Trophoblast cell (in vitro differentiated cells and primary cell): ENCODE data around the gene C3orf80.

ENCODE experiments used
- DNase-seq, 2 donors: peaks; one replicate each; pipeline ENCODE4 v3.0.0-alpha.2; 2016
- H2AFZ ChIP-seq: 2 replicates; pipeline ENCODE4 v1.6.1; 2013; ENCODE audit warnings: low read length, moderate library complexity, mild to moderate bottlenecking; ENCODE audit not compliant: insufficient read depth, poor library complexity
- H2AK5ac ChIP-seq: 2 replicates; pipeline ENCODE4 v1.6.1; 2013; ENCODE audit warnings: mild to moderate bottlenecking, low read length
- H2BK120ac ChIP-seq: 2 replicates; pipeline ENCODE4 v1.6.1; 2013; ENCODE audit warnings: low read length, mild to moderate bottlenecking, moderate library complexity; ENCODE audit not compliant: insufficient read depth, poor library complexity
- H2BK12ac ChIP-seq: 2 replicates; pipeline ENCODE4 v1.6.1; 2013; ENCODE audit warnings: mild to moderate bottlenecking, low read length, moderate library complexity
- H2BK5ac ChIP-seq: 2 replicates; pipeline ENCODE4 v1.6.1; 2013; ENCODE audit warnings: low read length, low read depth, moderate library complexity, mild to moderate bottlenecking; ENCODE audit not compliant: poor library complexity
- H3K14ac ChIP-seq: 2 replicates; pipeline ENCODE4 v1.6.1; 2013; ENCODE audit warnings: mild to moderate bottlenecking, low read length
- H3K18ac ChIP-seq: 2 replicates; pipeline ENCODE4 v1.6.1; 2013; ENCODE audit warnings: mild to moderate bottlenecking, low read length
- H3K23ac ChIP-seq: 2 replicates; pipeline ENCODE4 v1.6.1; 2013; ENCODE audit warnings: low read length
- H3K27ac ChIP-seq: 2 replicates; pipeline ENCODE4 v1.5.1; 2013; ENCODE audit warnings: low read depth, mild to moderate bottlenecking, inconsistent platforms, low read length, moderate library complexity
- H3K27me3 ChIP-seq: 2 replicates; pipeline ENCODE4 v1.6.1; 2013; ENCODE audit warnings: inconsistent platforms, mild to moderate bottlenecking, low read length, moderate library complexity; ENCODE audit not compliant: insufficient read depth
- H3K36me3 ChIP-seq, 2 experiments: 1 replicate in 1 of 2; 2 replicates in 1 of 2; pipeline ENCODE4 v1.6.1; 2013; ENCODE audit warnings: low read length in 2 of 2, mild to moderate bottlenecking in 2 of 2, moderate library complexity in 1 of 2; ENCODE audit not compliant: insufficient read depth in 2 of 2, control insufficient read depth in 1 of 2
- H3K4ac ChIP-seq: 2 replicates; pipeline ENCODE4 v1.6.1; 2013; ENCODE audit warnings: low read depth, mild to moderate bottlenecking, low read length, moderate library complexity
- H3K4me1 ChIP-seq, 2 experiments: 1 replicate in 1 of 2; 2 replicates in 1 of 2; pipeline ENCODE4 v1.6.1; 2013; ENCODE audit warnings: low read length in 2 of 2, mild to moderate bottlenecking in 2 of 2, moderate library complexity in 1 of 2; ENCODE audit not compliant: insufficient read depth in 2 of 2, control insufficient read depth in 1 of 2
- H3K4me2 ChIP-seq: 2 replicates; pipeline ENCODE4 v1.6.1; 2013; ENCODE audit warnings: inconsistent platforms, mild to moderate bottlenecking, low read length, moderate library complexity
- H3K4me3 ChIP-seq: 2 replicates; pipeline ENCODE4 v1.5.1; 2013; ENCODE audit warnings: mild to moderate bottlenecking, low read depth, low read length, inconsistent platforms
- H3K79me1 ChIP-seq: one replicate; pipeline ENCODE4 v1.6.1; 2013; ENCODE audit warnings: low read length
- H3K79me2 ChIP-seq: 2 replicates; pipeline ENCODE4 v1.6.1; 2013; ENCODE audit warnings: low read length, mild to moderate bottlenecking; ENCODE audit not compliant: control insufficient read depth, insufficient read depth, poor library complexity
- H3K9ac ChIP-seq: 2 replicates; pipeline ENCODE4 v1.6.1; 2013; ENCODE audit warnings: mild to moderate bottlenecking, low read length
- H3K9me3 ChIP-seq: 2 replicates; pipeline ENCODE4 v1.6.1; 2013; ENCODE audit warnings: low read depth, mild to moderate bottlenecking, control low read depth, inconsistent platforms, low read length; ENCODE audit not compliant: insufficient read depth
- H4K12ac ChIP-seq: 2 replicates; pipeline ENCODE4 v1.6.1; 2013; ENCODE audit warnings: low read depth, mild to moderate bottlenecking, low read length, moderate library complexity
- H4K8ac ChIP-seq: 2 replicates; pipeline ENCODE4 v1.6.1; 2013; ENCODE audit warnings: low read depth, mild to moderate bottlenecking, low read length, moderate library complexity
- H4K91ac ChIP-seq: one replicate; pipeline ENCODE4 v1.6.1; 2013; ENCODE audit warnings: low read depth, mild to moderate bottlenecking, low read length, moderate library complexity
- whole genome bisulfite sequencing: extraction: QIAGEN DNeasy Blood & Tissue Kit; methylation state at CpG from one replicate; pipeline ENCODE4 v1.1.7; 2013; ENCODE audit warnings: missing lambda C conversion rate; ENCODE audit not compliant: insufficient read length, insufficient coverage; ENCODE audit errors: extremely low coverage; 5-methylcytosine and 5-hydroxymethylcytosine counted together

Gene C3orf80

DNA sequence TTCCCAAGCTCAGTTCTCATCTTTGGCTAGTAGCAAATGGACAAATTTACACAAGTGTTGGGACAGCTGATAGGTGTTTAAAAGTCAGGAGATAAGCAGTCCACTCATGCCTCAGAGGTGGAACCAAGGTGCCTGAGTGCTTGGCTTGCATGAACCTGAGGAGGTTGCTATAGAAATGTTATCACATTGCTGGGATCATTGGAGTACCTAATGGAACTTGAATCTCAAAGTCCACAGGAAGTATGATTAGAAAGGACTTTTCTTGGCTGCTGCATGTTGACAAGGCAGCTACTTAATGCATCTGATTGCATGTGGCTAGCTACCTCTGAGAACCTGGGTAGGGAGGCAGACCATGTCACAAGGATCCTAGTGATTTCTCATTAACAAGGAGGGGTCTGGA, 39.5 kb upstream of the C3orf80 start:
- Histone ChIP-seq H4K12ac (no peak overlapping the region), H3K14ac (no peak overlapping the region), H3K9me3 (no peaks in the 10 kb centered on the region), H3K79me1 (no peaks in the 10 kb centered on the region), H4K91ac (no peak overlapping the region), H3K18ac (no peak overlapping the region), H2BK12ac (no peak overlapping the region), H2AK5ac (no peak overlapping the region), H3K9ac (no peak overlapping the region), H4K8ac (no peak overlapping the region), H3K4me2 (no peak overlapping the region), H2BK120ac (no peak overlapping the region), H3K36me3 (no peaks in the 10 kb centered on the region), H2BK5ac (no peak overlapping the region), H3K79me2 (no peaks in the 10 kb centered on the region), H3K4ac (no peak overlapping the region), H3K4me1 (no peaks in the 10 kb centered on the region), H3K27ac (no peak overlapping the region), H3K23ac (no peak overlapping the region), H2AFZ (no peak overlapping the region), H3K27me3 (no peaks in the 10 kb centered on the region), H3K4me3 (no peak overlapping the region)
- DNase-seq: no peak

DNA sequence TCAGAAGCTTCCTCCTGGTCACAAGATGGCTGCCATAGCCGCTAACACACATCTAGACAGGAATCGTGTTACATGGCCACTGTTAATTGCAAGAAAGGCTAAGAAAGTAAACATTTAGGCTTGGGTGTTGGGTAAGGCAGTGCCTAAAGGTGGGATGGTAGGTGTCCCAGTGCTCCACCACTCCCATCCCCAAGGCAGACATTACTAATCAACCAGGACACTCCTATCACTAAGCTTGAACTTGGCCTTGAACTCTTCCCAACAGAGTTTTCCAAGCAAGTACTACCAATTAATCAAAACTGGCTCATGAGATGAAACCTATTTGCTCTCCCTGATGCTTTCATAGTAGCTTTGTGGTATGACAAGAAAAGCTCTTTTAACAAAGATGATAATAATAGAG, 37.9 kb upstream of the C3orf80 start:
- no peaks in the 10 kb centered on the region for H3K27me3 ChIP-seq
- H3K36me3 ChIP-seq: no peaks in the 10 kb centered on the region
- H3K27ac ChIP-seq: no peak overlapping the region
- no peaks in the 10 kb centered on the region for H3K4me1 ChIP-seq
- no peak overlapping the region for H4K91ac ChIP-seq
- no peak for DNase-seq
- H2AFZ ChIP-seq: no peak overlapping the region
- H3K18ac ChIP-seq: no peak overlapping the region
- no peaks in the 10 kb centered on the region for H3K79me1 ChIP-seq
- no peak overlapping the region for H3K14ac ChIP-seq
- no peaks in the 10 kb centered on the region for H3K9me3 ChIP-seq
- no peak overlapping the region for H3K4ac ChIP-seq
- no peak overlapping the region for H2BK120ac ChIP-seq
- WGBS: no CpG with 5 or more reads among the region's 2 CpGs
- no peak overlapping the region for H2AK5ac ChIP-seq
- H3K4me2 ChIP-seq: no peak overlapping the region
- no peak overlapping the region for H3K4me3 ChIP-seq
- H3K79me2 ChIP-seq: no peaks in the 10 kb centered on the region
- H4K8ac ChIP-seq: no peak overlapping the region
- H3K23ac ChIP-seq: no peak overlapping the region
- H4K12ac ChIP-seq: no peak overlapping the region
- H3K9ac ChIP-seq: no peak overlapping the region
- H2BK12ac ChIP-seq: no peak overlapping the region
- H2BK5ac ChIP-seq: no peak overlapping the region

DNA sequence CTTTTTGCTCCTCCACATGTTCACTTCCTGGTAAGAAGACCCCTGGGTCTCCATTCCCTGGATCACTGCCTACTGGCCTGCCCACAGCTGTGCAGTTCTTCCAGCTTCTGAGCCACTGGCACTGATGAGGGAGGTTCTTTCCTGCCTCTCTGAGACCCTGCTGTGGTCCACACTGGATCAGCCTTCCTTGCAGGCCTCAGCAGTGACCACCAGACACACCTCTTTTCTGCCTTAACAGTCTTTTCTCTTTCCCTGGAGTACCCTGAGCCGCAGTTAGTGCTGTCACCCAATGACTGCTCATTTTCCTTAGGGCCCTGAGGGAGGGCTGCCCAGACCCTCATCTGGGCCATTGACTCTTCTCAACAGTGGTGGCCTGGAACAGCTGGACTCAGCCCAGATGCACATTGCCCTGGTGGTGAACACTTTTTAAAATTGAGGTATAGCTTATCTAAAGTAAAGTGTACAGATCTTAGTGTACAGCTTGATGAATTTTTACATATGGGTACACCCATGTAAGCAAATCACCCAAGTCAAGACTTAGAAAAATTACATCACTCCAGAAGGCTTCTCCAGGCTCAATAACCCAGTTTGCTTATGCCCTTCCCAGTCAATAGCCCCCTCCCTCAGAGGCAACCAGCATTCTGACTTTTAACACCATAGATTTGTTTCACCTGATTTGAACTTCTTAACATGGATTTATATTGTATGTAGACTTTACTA, 32.8 kb upstream of the C3orf80 start:
- no CpG with 5 or more reads among the region's 1 CpG for WGBS
- Histone ChIP-seq H4K8ac (no peak overlapping the region), H3K4me1 (no peaks in the 10 kb centered on the region), H3K4ac (no peak overlapping the region), H3K79me1 (no peaks in the 10 kb centered on the region), H4K12ac (no peak overlapping the region), H3K4me2 (no peak overlapping the region), H3K27ac (no peak overlapping the region), H3K79me2 (no peaks in the 10 kb centered on the region), H2AFZ (no peak overlapping the region), H2BK12ac (no peak overlapping the region), H3K14ac (no peak overlapping the region), H3K4me3 (no peak overlapping the region), H3K36me3 (no peaks in the 10 kb centered on the region), H2BK120ac (no peak overlapping the region), H3K27me3 (no peaks in the 10 kb centered on the region), H2BK5ac (no peak overlapping the region), H3K18ac (no peak overlapping the region), H4K91ac (no peak overlapping the region), H2AK5ac (no peak overlapping the region), H3K9ac (no peak overlapping the region), H3K23ac (no peak overlapping the region), H3K9me3 (peaks cover 1% of the 10 kb centered on the region)
- DNase-seq: no peak

DNA sequence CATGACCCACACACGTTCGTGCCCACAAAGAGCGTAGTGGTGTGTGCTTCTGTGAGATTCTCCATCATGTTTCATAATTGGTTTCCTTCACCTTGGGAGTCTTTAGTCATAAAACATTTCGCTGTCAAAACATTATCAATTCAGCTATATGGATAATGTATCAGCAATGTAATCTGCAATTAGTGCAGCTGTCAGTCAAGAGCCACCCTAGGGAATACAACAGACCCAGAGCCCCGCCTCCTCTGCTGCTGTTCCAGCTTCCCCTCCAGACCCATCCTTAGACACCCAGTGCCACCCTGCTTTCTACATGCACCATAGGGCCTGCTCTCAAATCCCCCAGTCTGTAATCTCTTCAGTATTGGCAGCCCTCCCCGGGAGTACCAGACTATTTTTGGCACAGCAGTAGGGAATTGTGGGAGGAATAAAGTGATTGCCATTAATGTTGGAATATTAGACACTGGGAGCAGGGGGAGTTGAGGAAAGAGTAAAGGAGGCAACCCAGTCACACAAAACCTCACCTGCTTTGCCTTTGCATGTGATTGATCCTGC, 31.5 kb upstream of the C3orf80 start:
- Histone ChIP-seq H3K4me1 (no peaks in the 10 kb centered on the region), H3K36me3 (no peaks in the 10 kb centered on the region), H4K8ac (no peak overlapping the region), H3K27ac (no peak overlapping the region), H3K9me3 (peaks cover 1% of the 10 kb centered on the region), H4K12ac (no peak overlapping the region), H2AK5ac (no peak overlapping the region), H3K18ac (no peak overlapping the region), H3K27me3 (no peaks in the 10 kb centered on the region), H3K79me2 (no peaks in the 10 kb centered on the region), H3K4ac (no peak overlapping the region), H2BK120ac (no peak overlapping the region), H3K14ac (no peak overlapping the region), H2BK12ac (no peak overlapping the region), H3K4me2 (no peak overlapping the region), H3K23ac (no peak overlapping the region), H3K9ac (no peak overlapping the region), H3K79me1 (no peaks in the 10 kb centered on the region), H2AFZ (no peak overlapping the region), H2BK5ac (no peak overlapping the region), H3K4me3 (no peak overlapping the region), H4K91ac (no peak overlapping the region)
- WGBS: no CpG with 5 or more reads among the region's 6 CpGs
- DNase-seq: no peak
